Stimulated activated CD8-positive, alpha-beta memory T cell treated with anti-CD3 and anti-CD28 coated beads, Interleukin-15, amount 100 ng/mL, for 4 hours (primary cell): Measurements from ENCODE around the gene CALD1.

Experiments
- DNase-seq, 2 donors: peaks; one replicate each; pipeline ENCODE4 v3.0.0-alpha.2; 2020; ENCODE audit warnings: low read depth in 2 of 2

CALD1 gene

DNA sequence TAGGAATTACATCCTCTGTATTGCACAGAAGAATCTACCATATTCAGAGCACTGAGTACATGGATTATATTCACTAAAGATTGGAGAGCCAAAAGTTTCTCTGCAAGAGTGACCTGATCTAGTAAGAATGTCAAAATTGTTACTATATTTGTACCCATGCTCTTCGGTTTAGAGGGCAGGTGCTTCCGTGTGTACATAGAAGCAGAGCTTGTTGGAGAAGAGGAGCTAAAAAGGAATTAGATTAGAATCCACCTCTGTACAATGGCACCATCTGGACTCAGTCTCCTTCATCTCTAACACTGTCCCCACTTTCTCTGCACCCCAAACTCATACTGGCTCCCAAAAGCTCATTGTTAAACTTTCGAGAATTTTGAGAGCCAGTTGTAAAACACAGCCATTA lies 8.3 kb downstream of the CALD1 start:
- DNase-seq: no peak

DNA sequence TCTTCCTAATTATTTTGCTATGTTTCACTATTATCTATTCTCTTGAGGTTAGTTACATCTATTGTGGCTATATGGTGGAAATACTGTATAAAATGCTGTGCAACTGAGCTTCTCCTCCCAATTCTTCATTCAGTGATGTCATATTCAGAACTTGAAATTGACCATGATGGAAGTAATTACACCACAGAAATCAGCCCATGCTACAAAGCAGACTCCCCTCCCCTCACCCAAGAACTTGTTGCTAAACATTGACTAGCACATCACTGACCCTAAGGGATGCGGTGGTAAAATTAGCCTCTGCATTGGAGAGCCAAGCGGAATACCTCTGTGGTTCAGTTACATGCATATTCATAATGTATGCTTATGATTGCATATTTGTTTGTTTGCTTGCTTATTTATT lies 8.8 kb downstream of the CALD1 start:
- no peak for DNase-seq

DNA sequence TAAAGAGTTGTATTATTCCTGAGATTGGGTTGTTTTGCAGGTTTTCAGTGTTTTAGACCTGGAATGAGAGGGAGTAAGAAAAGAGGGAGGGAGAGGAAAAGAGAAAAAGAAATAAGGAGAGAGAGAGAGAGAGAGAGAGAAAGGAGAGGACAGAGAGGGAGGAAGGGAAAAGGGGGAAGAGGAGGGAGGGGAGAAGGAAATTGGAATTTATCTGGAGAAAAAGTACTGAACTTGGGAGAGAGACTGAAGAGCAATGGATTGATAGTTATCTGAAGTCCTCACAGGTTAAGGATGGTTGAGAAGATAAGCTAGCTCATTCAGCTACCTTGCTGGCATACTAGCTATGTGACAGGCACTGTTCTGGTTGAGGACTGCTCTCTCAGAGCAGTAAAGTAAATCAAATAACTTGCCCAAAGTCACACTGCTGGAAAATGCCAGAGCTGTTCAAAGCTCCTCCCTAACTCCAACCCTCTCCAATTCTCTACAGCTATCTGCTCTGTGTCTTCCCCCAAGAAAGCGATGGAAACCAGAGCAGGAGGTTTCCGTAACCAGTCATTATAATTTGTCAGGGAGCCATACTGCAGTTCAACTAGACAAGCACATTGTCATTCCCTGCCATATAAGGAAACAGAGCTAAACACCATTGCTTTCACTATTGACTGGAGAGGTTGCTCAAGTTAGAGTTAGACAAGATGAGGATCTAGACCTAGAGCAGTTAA lies 10.7 kb downstream of the CALD1 start:
- no peak for DNase-seq

DNA sequence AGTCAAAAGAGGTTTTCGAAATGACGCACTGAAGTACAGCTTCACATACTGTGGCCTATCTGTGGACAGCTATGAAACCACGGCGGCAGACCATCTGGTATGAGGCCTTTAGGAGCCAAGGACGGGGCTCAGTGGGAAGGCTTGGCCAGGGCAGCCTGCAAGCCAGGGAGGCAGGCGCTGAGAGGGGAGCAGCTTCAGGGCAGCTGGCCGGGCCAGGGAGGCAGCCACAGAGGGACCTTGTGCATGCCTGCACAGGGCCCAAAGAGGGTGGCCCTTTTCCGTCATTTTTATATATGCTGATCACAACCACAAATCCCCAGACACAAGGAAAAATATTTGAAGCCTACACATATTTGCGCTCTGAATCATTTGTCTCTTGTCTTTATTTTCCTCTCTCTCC lies 13.5 kb downstream of the CALD1 start:
- DNase-seq: no peak

DNA sequence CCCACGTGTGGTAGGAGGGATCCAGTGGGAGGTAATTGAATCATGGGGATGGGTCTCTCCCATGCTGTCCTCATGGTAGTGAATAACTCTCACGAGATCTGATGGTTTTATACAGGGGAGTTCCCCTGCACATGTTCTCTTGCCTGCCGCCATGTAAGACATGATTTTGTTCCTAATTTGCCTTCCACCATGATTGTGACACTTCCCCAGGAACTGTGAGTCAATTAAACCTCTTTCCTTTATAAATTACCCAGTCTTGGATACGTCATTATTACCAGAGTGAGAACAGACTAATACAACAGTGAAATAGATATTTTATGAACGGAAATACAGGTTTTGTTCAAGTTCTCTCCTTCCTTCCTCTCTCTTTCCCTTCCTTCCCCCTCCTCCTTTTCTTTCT lies 15.8 kb downstream of the CALD1 start:
- DNase-seq: no peak

DNA sequence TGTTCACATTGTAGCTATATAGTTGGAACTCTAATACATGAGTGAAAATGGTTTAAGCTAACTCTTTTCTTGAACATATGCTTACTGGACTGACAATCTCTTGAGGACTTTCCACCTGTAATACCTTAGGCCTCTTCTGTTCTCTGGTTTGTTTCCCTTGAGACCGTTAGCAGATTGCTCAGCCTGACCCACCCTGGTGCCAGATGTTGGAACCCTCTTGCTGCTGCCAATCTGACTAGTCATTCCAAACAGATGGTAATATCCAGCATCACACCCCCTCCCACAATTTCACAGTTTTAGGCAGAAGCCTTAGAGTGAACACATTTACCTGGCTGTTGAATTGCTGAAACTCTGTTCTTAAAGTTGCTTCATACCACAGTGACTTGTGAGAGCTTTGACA lies 18.7 kb downstream of the CALD1 start:
- DNase-seq: no peak

DNA sequence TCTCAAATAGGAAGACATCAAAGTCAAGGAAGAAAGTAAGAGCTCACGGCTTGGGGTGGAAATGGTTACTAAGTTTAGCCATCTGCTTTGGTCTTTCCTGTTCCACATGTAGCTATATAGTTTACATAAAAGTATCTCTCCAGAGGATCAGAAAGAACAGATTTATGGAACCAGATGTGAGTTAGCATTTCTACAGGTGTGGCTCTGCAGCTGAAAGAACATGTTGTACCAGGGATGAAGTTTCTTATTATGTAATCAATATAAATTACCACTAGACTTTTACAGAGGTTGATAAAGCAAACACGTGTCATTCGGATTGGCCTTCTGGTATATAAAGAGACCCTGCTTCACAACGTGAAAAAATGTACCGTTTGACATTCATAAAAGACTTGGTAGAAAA lies 19.9 kb downstream of the CALD1 start:
- DNase-seq: no peak

DNA sequence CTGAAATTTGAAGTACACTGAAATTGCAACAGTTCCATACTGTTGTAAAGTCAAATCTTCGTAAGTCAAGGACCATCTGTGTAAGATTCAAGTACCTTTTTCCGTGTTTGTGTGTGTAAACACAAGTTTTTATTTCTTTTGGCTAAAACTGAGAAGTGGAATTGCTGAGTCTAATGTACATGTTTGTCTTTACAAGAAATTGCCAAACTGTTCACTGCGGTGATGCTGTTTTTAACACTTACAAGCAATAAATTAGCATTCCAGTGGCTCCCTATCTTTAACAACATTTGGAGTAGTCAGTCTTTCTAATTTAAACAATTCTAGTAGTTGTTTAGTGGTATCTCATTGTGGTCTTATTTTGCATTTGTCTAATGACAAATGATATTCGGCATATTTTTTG lies 23.3 kb downstream of the CALD1 start:
- no peak for DNase-seq

DNA sequence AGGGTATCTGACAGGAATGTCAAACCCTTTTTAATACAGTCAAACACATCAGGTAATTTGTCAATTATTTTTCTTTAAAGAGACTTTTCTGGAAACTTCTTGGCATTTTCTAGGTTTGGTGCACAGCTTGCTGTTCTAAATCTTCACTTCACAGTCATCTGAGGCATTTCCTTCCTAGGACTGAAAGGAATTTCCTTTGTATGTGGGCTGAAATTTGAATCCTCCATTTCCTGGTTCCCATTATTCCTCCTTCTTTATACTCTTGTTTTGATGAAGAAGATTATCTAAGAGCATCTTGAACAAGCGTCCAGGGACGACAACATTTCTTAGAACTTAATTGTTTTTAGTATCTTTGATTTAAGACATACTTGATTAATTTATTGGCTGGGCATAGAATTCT lies 24.9 kb downstream of the CALD1 start:
- no peak for DNase-seq

DNA sequence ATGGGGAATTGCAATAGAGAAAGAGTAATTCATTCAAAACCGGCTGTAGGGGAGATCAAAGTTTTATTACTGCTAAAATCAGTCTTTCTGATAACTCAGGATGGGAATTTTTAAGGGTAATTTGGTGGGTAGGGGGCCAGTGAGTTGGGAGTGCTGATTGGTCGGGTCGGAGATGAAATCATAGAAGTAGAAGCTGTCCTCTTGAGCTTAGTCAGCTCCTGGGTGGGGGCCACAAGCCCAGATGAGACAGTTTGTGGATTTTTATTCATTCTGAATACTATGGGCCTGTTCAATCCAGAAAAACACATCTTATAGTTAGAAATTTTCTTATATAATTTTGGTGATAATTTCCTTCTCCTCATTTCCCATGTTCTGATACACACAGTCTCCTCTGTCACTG lies 25.4 kb downstream of the CALD1 start:
- no peak for DNase-seq

DNA sequence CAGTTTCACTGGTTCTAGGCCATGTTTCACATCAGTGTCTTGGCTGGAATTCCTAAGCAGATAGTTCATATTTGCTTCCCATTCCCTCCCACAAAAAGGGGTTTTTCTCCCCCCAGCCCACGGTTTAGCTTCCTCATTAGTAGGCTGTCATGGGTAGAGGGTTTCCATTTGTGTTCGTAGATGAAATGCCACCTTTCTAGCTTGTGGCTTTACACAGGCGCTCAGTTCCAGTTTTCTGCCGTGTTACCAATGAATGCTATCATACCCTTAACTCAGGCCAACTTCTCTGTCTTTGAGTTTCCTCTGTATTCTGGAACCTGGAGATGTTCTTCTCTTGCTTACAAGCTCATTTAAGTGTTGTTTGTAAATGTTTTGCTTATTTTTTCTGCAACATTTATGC lies 26.8 kb downstream of the CALD1 start:
- DNase-seq: no peak

DNA sequence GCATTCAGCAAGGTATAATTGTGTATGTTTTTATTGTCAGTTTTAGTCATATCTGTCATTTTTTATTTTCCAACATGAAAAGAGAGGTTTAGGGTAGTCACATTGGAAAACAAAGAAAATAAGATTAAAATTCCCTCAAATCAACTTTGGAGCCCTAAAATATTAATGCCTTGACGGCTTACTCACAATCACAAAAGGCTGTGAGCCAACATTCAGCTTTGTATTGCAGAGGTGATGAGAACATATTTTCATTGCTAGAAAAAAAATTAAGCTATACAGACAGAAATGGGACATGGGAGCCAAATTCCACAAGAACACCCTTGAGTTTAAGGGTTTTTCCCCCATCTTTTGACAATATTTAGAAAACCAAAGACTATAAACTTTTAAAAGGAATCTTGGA lies 30.2 kb downstream of the CALD1 start:
- DNase-seq: no peak

DNA sequence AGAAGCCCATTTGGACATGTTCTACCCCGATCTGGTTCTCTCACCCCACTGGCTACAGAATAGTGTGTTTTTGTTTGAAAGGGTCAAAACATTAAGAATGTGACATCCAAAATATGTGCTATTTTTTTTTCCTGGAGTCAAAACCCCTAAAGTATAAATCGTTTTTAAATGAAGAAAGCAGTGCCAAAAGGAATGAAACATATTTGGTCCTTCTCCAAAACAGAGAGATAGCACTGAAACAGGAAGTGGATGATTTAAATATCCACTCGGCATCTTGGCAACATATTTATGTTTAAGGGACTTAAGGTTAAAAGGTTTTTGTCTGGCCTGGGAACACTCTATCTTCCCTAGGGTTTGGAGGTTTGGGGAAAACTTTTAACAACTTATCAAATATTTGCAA lies 32.3 kb downstream of the CALD1 start:
- no peak for DNase-seq

DNA sequence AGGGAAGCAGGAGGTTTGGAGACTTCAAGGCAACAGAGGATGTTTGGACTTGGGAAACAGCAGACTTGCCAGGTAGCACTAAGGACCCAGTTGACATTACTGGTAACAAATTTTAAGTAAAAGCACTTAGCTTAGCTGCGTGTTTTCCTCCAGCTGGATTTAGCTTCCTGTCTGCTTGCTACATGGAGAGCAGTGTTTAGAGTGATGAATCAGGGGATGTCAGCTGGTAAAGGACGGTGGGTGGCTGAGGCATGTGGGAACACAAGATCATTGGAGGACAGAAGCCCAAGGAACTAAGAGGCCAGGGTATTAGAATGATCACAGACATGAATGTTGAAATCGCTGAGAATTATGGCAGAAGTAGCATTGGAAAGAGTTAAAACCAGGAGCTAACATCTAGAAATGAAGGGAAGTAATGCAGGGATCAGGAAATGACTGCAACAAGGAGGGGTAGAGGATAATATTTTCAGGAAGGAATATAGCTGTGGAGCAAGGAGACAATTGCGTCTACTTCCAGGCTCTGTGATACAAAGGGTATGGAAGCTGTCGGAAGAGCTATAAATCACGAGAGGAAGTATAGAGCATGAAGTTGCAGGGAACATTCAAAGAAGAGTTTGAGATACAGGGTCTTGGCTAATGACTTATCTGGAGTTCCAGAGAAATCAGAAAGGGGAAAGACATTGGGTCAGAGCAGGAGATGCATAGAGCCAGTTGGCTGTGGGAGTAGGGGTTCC lies 34.4 kb downstream of the CALD1 start:
- no peak for DNase-seq

DNA sequence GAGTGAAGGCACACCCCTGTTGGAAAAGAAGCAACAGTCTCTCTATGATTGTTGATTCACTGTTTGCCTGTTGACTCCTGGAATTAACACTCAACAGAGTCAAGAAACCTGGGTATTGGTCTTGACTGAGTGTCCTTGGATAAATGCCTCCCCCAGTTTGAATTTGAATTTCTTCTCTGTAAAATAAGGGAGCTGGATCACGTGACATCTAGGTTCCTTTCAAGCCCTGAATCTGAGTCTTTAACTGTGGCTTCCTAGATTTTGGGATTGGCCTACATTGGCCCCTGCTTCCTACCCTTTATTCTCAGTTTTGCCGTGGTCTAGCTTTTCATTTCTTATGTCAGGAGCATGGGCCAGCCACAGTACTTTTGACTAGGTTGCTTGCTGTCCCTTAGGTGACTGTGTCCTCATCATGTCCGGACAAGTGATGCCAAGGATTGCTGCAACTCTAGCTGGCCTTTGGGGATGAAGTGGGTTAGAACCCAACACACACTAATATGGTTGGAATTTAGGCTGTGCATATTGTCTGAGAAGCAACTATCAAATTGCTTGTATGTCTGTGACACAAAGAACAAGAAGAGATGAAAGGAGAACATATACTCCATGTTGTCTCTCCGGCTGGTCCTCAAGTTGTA lies 35.4 kb downstream of the CALD1 start:
- no peak for DNase-seq

DNA sequence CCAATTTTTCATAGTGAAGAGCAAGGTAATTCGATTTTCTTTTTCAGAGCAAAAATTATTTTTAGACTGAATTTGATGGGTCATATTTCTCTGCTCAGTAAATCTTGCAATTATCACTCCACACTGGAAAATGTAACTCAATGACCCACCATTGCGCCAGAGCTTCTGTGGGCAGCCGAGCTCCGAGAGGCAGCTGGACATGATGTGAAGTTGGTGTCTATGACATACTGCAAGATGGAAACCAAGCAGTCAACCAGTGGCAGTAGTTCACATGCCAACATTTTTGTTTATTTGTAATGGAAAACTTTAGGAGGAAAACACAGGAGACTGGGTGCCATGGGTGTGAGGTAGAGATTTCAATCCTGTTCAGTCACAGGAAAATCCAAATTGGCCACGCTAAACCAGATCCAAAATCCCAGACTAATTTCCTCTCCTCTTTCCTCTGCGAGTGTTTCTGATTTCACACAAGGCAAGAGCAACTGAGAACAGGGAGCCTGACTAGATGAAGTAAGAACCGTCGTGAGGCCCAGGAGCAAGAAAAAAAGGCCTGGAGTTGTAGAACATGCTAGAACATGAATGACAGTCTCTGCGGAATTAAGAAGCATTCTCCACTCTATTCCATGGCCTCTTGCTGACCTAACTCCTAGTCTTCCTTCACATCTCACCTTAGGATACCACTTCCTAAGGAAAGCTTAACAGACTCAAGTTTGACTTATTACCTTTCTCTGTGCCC lies 39.3 kb downstream of the CALD1 start:
- no peak for DNase-seq

DNA sequence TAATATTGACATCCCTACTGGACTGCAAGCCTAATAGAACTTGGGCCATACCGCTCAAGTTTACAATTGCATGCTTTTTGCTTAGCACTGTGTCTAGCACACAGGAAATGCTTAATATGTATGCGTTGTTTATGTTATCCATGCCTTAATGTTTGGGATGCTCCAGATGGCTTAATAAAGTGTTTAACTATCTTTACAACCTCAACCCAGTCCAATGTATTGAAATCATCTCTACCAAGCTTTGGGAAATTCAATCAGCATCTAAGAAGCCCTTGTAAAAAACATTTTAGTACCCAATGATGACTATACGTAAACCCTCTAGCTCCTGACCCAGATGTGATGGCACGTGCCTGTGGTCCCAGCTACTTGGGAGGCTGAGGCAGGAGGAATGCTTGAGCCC lies 40.0 kb downstream of the CALD1 start:
- no peak for DNase-seq

DNA sequence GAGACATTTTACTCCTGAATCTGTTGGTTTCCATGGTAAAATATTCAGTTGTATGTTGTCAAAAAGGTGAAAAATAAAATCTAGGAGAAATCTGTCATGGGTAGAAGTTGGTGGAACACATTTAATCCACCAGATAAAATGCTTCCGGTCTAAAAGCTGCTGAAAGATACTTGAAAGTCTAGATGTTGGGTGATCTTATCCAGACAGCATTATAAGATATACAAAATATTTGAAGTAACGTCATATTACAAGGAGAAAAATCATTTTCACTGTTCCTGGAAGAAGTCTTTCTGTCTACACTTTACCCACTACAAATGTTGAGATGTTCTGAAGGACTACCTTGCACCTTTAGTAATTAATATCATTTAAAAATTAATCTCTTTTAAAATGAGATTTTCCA lies 40.9 kb downstream of the CALD1 start:
- DNase-seq: no peak

DNA sequence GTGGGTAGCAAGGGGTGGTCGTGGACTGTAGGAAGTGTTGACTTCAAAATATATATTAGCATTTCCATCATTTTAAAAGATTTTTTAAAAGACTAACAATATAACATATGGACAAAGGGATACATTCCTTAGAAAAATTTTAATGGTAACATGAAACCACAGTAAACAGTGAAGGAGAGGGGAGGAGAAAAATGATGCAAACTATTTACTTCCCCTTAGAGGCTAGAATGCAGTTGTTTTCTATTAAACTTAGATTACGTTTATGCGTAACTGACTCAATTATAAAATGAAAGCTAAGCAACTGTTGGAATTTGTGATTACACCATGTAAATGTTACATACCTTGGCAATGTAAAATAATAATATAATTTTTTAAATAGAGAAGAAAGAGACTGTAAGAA lies 41.3 kb downstream of the CALD1 start:
- no peak for DNase-seq

DNA sequence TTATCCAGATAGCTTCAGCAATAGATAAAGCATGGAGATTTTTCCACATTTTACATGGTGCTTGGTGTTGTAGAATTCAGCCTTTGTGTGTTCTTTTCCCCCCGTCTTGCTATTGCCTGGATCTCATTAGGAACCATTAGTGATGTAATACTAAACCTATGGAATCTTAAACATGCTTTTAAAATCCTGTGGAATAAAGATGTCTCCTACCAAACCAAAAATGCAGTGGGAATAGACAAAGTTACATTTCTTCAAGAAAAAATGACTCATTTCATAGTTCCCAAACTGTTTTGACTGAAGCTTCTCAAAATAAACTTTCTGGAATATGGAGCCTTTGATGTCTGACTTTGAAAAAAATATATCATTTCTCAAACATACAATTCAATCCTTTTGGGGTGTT lies 44.0 kb downstream of the CALD1 start:
- DNase-seq: no peak

DNA sequence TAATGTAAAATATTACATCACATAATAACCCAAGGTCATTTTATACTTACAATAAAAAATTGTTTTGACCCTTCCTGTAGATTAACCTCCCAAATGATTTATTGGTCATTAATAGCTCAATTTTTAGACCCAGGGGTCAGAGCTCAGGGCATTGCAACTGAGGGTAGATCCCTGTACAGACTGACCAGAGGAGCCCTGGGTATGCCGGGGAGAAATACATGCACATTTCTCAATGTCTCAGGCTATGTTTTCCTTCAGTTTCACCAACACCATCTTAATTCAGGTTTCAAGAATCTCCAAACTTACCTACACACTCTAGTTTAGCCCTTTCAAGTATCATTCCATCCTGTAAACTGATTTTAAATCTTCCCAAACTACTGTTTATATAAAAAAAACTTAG lies 46.2 kb downstream of the CALD1 start:
- DNase-seq: no peak

DNA sequence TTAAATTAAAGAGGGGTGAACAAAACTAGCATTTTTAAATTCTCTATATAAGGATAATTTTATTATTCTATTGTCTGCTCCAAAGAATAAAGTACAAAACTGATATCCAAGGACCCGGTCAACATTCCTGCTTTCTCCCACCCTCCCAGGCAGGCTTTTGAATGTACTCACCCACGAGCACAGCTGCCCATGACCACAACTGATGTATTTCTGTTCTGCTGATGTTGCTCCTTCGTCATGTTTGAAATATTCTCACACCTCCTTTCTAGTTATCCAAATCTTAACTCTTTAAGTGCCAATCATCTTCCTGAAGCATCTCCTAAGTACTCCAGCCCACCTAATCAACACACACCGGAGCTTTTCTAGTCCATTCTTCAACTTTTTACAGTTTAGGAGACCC lies 46.7 kb downstream of the CALD1 start:
- no peak for DNase-seq

DNA sequence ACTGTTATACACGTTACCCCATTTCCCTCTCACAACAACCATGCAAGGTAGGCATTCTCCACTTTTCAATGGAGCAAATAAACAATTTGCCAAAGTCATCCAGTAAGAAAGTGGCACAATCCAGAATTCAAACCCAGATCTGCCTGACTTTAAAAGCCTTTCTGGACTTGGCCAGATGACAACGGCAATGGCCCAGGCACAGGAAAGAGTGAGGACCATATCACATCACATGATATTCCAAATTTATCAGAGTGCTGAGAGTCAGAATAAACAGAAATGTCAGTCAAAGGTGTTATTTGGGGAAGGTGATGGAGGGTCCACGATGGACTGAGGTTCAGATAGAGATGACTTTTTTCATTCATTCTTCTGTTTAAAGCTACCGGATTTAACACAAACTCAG lies 48.0 kb downstream of the CALD1 start:
- DNase-seq: no peak
